HEK293T (cell line): Measurements from ENCODE around the gene MYO9A.

ENCODE experiments used
- BHLHE40 ChIP-seq: fragments of 450-650 bp; IDR thresholded peaks from 2 replicates; pipeline ENCODE4 v1.6.1; 2016; ENCODE audit warnings: mild to moderate bottlenecking, moderate library complexity, borderline replicate concordance
- FOXA1 ChIP-seq: fragments of 450-650 bp; IDR thresholded peaks from 2 replicates; pipeline ENCODE4 v1.6.1; 2016; ENCODE audit warnings: mild to moderate bottlenecking
- PKNOX1 ChIP-seq: fragments of 450-650 bp; IDR thresholded peaks from 2 replicates; pipeline ENCODE4 v1.6.1; 2016

- TF ChIP-seq FOXA1 (no peak), BHLHE40 (no peak), PKNOX1 (no peak)
Measured at GRCh38 chr15:71808311-71809020, 309.5 kb downstream of the MYO9A start.
